Colonic mucosa (tissue), 4 donors: ENCODE data around the gene REG4. TPM values are rescaled to one million over a fixed set of nuclear protein-coding genes. Genes with fewer than 3 reads are reported as not detected.
"Not testable (repeated sequence)": the region's sequence is repeated elsewhere in the genome, so short reads cannot be mapped to it uniquely, and the experiment has no call there.

Experiments used
- DNase-seq: peaks from one replicate; pipeline ENCODE4 v3.0.0-alpha.2; 2020
- H3K27ac ChIP-seq: fragments of 200-600 bp; one replicate; pipeline ENCODE4 v1.8.0; 2021
- H3K27me3 ChIP-seq: fragments of 200-600 bp; one replicate; pipeline ENCODE4 v1.8.0; 2021
- H3K36me3 ChIP-seq: fragments of 200-600 bp; one replicate; pipeline ENCODE4 v1.8.0; 2021
- H3K4me1 ChIP-seq: fragments of 200-600 bp; one replicate; pipeline ENCODE4 v1.8.0; 2021; ENCODE audit warnings: mild to moderate bottlenecking
- H3K4me3 ChIP-seq: fragments of 200-600 bp; one replicate; pipeline ENCODE4 v1.8.0; 2021
- H3K9ac ChIP-seq, 2 donors: one replicate each; pipeline ENCODE4 v1.7.0; 2013; ENCODE audit warnings: control low read depth in 2 of 2, low read depth in 2 of 2, low read length in 2 of 2
- H3K9me3 ChIP-seq: fragments of 200-600 bp; one replicate; pipeline ENCODE4 v1.8.0; 2021
- CTCF ChIP-seq: fragments of 200-600 bp; IDR thresholded peaks from one replicate; pipeline ENCODE4 v1.8.0; 2022; ENCODE audit warnings: antibody characterized with exemption, mild to moderate bottlenecking
- intact Hi-C: fragments of 100-400 bp; cut with DNase I; formaldehyde crosslinking; loops from one replicate; pipeline ENCODE4 v1.14.1; 2022
- total RNA-seq, 2 donors: library from RNA; stranded (reverse); fragmentation: NEBNext Ultra II Directional in 1 of 2; extraction: Animal tissue kit (Norgen Biotek cat#: 25700) in 1 of 2; gene quantifications; one replicate each; pipeline ENCODE4 v1.2.1, GENCODE V29; 2021
- donor health status: healthy.
- donor health status: DM: no; HTN: no; CAD: no.
- donor health status: DM: no; HTN: no; CAD: no.

Gene REG4
- total RNA-seq, 2 donors from 2014 or later: 90.2 to 169 TPM

GRCh38 chr1:119791377-119791776, 19.9 kb downstream of the REG4 start:
- peak overlapping the region; percentile 68 for H3K27ac ChIP-seq
- no peak overlapping the region for H3K4me3 ChIP-seq
- H3K27me3 ChIP-seq: no peaks in the 10 kb centered on the region
- intact Hi-C loops: no loop called here
- DNase-seq: no peak
- no peak for TF ChIP-seq CTCF
- peaks cover 16% of the 10 kb centered on the region for H3K4me1 ChIP-seq
- peak overlapping the region in 1 of 2 donors; percentile 73 for H3K9ac ChIP-seq
- H3K36me3 ChIP-seq: no peaks in the 10 kb centered on the region
- H3K9me3 ChIP-seq: no peaks in the 10 kb centered on the region

GRCh38 chr1:119790451-119791198, 20.6 kb downstream of the REG4 start:
- Histone ChIP-seq H3K27ac (peak overlapping the region; percentile 68), H3K4me3 (no peak overlapping the region), H3K9ac (peak overlapping the region in 1 of 2 donors; percentile 73), H3K36me3 (no peaks in the 10 kb centered on the region), H3K9me3 (no peaks in the 10 kb centered on the region), H3K27me3 (no peaks in the 10 kb centered on the region), H3K4me1 (peaks cover 16% of the 10 kb centered on the region)
- intact Hi-C loops: no loop called here
- TF ChIP-seq CTCF: no peak
- DNase-seq: peak; percentile 68

GRCh38 chr1:119787776-119788175, 23.5 kb downstream of the REG4 start:
- Histone ChIP-seq H3K4me3 (no peak overlapping the region), H3K9ac (peak overlapping the region in 1 of 2 donors; percentile 52), H3K27me3 (no peaks in the 10 kb centered on the region), H3K27ac (peak overlapping the region; percentile 44), H3K36me3 (no peaks in the 10 kb centered on the region), H3K4me1 (peaks cover 19% of the 10 kb centered on the region), H3K9me3 (no peaks in the 10 kb centered on the region)
- intact Hi-C loops: no loop called here
- no peak for DNase-seq
- no peak for TF ChIP-seq CTCF

- Histone ChIP-seq H3K4me1 (peaks cover 24% of the 10 kb centered on the region), H3K27ac (peak overlapping the region; percentile 44)
- DNase-seq, H3K4me3 ChIP-seq, H3K9me3 ChIP-seq, H3K36me3 ChIP-seq, intact Hi-C loops, H3K27me3 ChIP-seq, H3K9ac ChIP-seq: not testable (repeated sequence)
These were observed 24.7 kb downstream of the REG4 start for GRCh38 chr1:119786473-119787050.

- intact Hi-C loops, H3K27me3 ChIP-seq, H3K36me3 ChIP-seq, DNase-seq, H3K4me3 ChIP-seq, H3K27ac ChIP-seq, H3K9me3 ChIP-seq, H3K9ac ChIP-seq: not testable (repeated sequence)
- peaks cover 22% of the 10 kb centered on the region for H3K4me1 ChIP-seq
These were observed 25.2 kb downstream of the REG4 start for GRCh38 chr1:119786046-119786445.

GRCh38 chr1:119784191-119784781, 27.0 kb downstream of the REG4 start:
- H3K9ac ChIP-seq: no peak overlapping the region
- no peak overlapping the region for H3K4me3 ChIP-seq
- peaks cover 14% of the 10 kb centered on the region for H3K4me1 ChIP-seq
- TF ChIP-seq CTCF: no peak
- intact Hi-C loops: no loop called here
- no peaks in the 10 kb centered on the region for H3K36me3 ChIP-seq
- peak; percentile 78 for DNase-seq
- no peaks in the 10 kb centered on the region for H3K27me3 ChIP-seq
- H3K27ac ChIP-seq: peak overlapping the region; percentile 13
- H3K9me3 ChIP-seq: no peaks in the 10 kb centered on the region
